HG03039 (cell line): ENCODE data around the gene GJC1.
"Not testable (repeated sequence)": the region's sequence is repeated elsewhere in the genome, so short reads cannot be mapped to it uniquely, and the experiment has no call there.

Experiments
- ATAC-seq: cut with Tn5 transposase; IDR thresholded peaks from one replicate; pipeline ENCODE4 v1.9.1; 2021; ENCODE audit warnings: mild to moderate bottlenecking, moderate library complexity; ENCODE audit not compliant: unreplicated experiment

Gene GJC1

GRCh38 chr17:44846206-44846605, 16.1 kb upstream of the GJC1 start:
- ATAC-seq, result no peak

- no peak for ATAC-seq
Observed at GRCh38 chr17:44844390-44844830, 14.3 kb upstream of the GJC1 start.

- ATAC-seq, result no peak
Observed at GRCh38 chr17:44842748-44843147, 12.7 kb upstream of the GJC1 start.

- no peak for ATAC-seq
Observed at GRCh38 chr17:44840936-44841335, 10.8 kb upstream of the GJC1 start.

GRCh38 chr17:44840274-44840673, 10.2 kb upstream of the GJC1 start:
- no peak for ATAC-seq

- ATAC-seq, result no peak
Observed at GRCh38 chr17:44837196-44837595, 7.1 kb upstream of the GJC1 start.

- ATAC-seq, result no peak
Observed at GRCh38 chr17:44832805-44833204, 2.7 kb upstream of the GJC1 start.

GRCh38 chr17:44831371-44831770, 1.3 kb upstream of the GJC1 start:
- ATAC-seq, result no peak

- ATAC-seq, result no peak
Observed at GRCh38 chr17:44830359-44831288, 537 bp upstream of the GJC1 start.

GRCh38 chr17:44828919-44829522, 1.1 kb downstream of the GJC1 start:
- ATAC-seq, result no peak

- no peak for ATAC-seq
Observed at GRCh38 chr17:44827863-44828262, 2.2 kb downstream of the GJC1 start.

GRCh38 chr17:44826123-44826790, 3.8 kb downstream of the GJC1 start:
- no peak for ATAC-seq

GRCh38 chr17:44825236-44825635, 4.9 kb downstream of the GJC1 start:
- not testable (repeated sequence) for ATAC-seq

GRCh38 chr17:44820631-44821212, 9.4 kb downstream of the GJC1 start:
- ATAC-seq, result no peak

GRCh38 chr17:44818508-44818907, 11.6 kb downstream of the GJC1 start:
- not testable (repeated sequence) for ATAC-seq

- no peak for ATAC-seq
Observed at GRCh38 chr17:44812263-44812662, 17.8 kb downstream of the GJC1 start.

- ATAC-seq, result not testable (repeated sequence)
Observed at GRCh38 chr17:44808656-44809388, 21.3 kb downstream of the GJC1 start.

- no peak for ATAC-seq
Observed at GRCh38 chr17:44808156-44808555, 21.9 kb downstream of the GJC1 start.

GRCh38 chr17:44807817-44808155, 22.3 kb downstream of the GJC1 start:
- no peak for ATAC-seq

- ATAC-seq, result no peak
Observed at GRCh38 chr17:44807093-44807816, 22.8 kb downstream of the GJC1 start.
